IMR-90 (cell line): Measurements from ENCODE around the gene HOXC13. TPM values are rescaled to one million over a fixed set of nuclear protein-coding genes. Genes with fewer than 3 reads are reported as not detected.
A peak's percentile ranks its signal among the peaks of the same experiment; 100 is the strongest.

Source experiments
- ATAC-seq: fragments of 200-7000 bp; cut with Tn5 transposase; 2 replicates; pipeline ENCODE4 v1.9.1; 2020; ENCODE audit warnings: low read depth, mild to moderate bottlenecking, moderate library complexity
- BruUV-seq: library from RNA; stranded (reverse); fragments of 400-500 nt; replicated peaks from 2 replicates; lab custom pipeline; 2021; lab: Mats Ljungman, UMichigan
- CTCF ChIA-PET: fragments of 300-600 bp; formaldehyde crosslinking; extraction: SDS; loops from one replicate; lab custom pipeline; 2021; ENCODE audit warnings: antibody characterized with exemption; lab: Yijun Ruan, JAX
- POLR2A ChIA-PET: fragments of 300-600 bp; sonication (Branson Sonifier 250); formaldehyde crosslinking; loops from one replicate; lab custom pipeline; 2022; ENCODE audit warnings: antibody characterized with exemption; ENCODE audit not compliant: unreplicated experiment; lab: Charles Lee
- DNase-seq: peaks from one replicate; pipeline ENCODE4 v3.0.0; 2013
- H2AFZ ChIP-seq: replicated peaks from 2 replicates; pipeline ENCODE3; 2013; ENCODE audit warnings: low read length, mild to moderate bottlenecking; ENCODE audit not compliant: poor library complexity
- H2AK5ac ChIP-seq: 2 replicates; pipeline ENCODE4 v1.6.1; 2013; ENCODE audit warnings: low read depth, low read length, inconsistent platforms
- H2AK9ac ChIP-seq: replicated peaks from 2 replicates; pipeline ENCODE3; 2013; ENCODE audit warnings: mild to moderate bottlenecking, low read depth, low read length, moderate library complexity; ENCODE audit not compliant: poor library complexity
- H2BK120ac ChIP-seq: 2 replicates; pipeline ENCODE4 v1.6.1; 2013; ENCODE audit warnings: low read depth, low read length, inconsistent platforms
- H2BK15ac ChIP-seq: 3 replicates; pipeline ENCODE4 v1.6.1; 2013; ENCODE audit warnings: low read depth, low read length, inconsistent platforms
- H2BK20ac ChIP-seq: 2 replicates; pipeline ENCODE4 v1.6.1; 2013; ENCODE audit warnings: low read depth, mild to moderate bottlenecking, inconsistent platforms, low read length, moderate library complexity
- H2BK5ac ChIP-seq: 2 replicates; pipeline ENCODE4 v1.6.1; 2013; ENCODE audit warnings: mild to moderate bottlenecking, low read depth, low read length, inconsistent platforms; ENCODE audit not compliant: poor library complexity, severe bottlenecking
- H3K14ac ChIP-seq: replicated peaks from 2 replicates; pipeline ENCODE4 v1.6.1; 2013; ENCODE audit warnings: low read depth, low read length, inconsistent platforms
- H3K18ac ChIP-seq: 2 replicates; pipeline ENCODE4 v1.6.1; 2013; ENCODE audit warnings: low read depth, low read length, control low read depth
- H3K23ac ChIP-seq: 2 replicates; pipeline ENCODE4 v1.6.1; 2013; ENCODE audit warnings: low read depth, low read length, inconsistent platforms
- H3K27ac ChIP-seq: 2 replicates; pipeline ENCODE4 v1.5.1; 2013; ENCODE audit warnings: mild to moderate bottlenecking, control low read depth, low read length; ENCODE audit not compliant: insufficient read depth
- H3K27me3 ChIP-seq: 2 replicates; pipeline ENCODE4 v1.6.1; 2013; ENCODE audit warnings: low read length; ENCODE audit not compliant: control insufficient read depth, insufficient read depth
- H3K36me3 ChIP-seq: 2 replicates; pipeline ENCODE4 v1.6.1; 2013; ENCODE audit warnings: low read length, mixed read lengths; ENCODE audit not compliant: control insufficient read depth, insufficient read depth
- H3K4ac ChIP-seq: 2 replicates; pipeline ENCODE4 v1.6.1; 2013; ENCODE audit warnings: low read depth, low read length, inconsistent platforms
- H3K4me1 ChIP-seq: 2 replicates; pipeline ENCODE4 v1.6.1; 2013; ENCODE audit warnings: low read length, mixed read lengths; ENCODE audit not compliant: control insufficient read depth, insufficient read depth
- H3K4me2 ChIP-seq: 2 replicates; pipeline ENCODE4 v1.6.1; 2013; ENCODE audit warnings: low read depth, mild to moderate bottlenecking, control low read depth, low read length, moderate library complexity
- H3K4me3 ChIP-seq: 2 replicates; pipeline ENCODE4 v1.5.1; 2013; ENCODE audit warnings: low read depth, mild to moderate bottlenecking, control low read depth, low read length, moderate library complexity; ENCODE audit not compliant: insufficient read depth
- H3K56ac ChIP-seq: 2 replicates; pipeline ENCODE4 v1.6.1; 2013; ENCODE audit warnings: low read length, inconsistent platforms; ENCODE audit not compliant: insufficient read depth; ENCODE audit errors: extremely low read depth
- H3K79me1 ChIP-seq, 2 experiments: 2 replicates each; pipeline ENCODE4 v1.6.1; 2013; ENCODE audit warnings: low read length in 2 of 2, inconsistent platforms in 1 of 2, low read depth in 1 of 2
- H3K9ac ChIP-seq: 2 replicates; pipeline ENCODE4 v1.6.1; 2013; ENCODE audit warnings: low read depth, low read length, control low read depth
- H3K9me1 ChIP-seq: 2 replicates; pipeline ENCODE4 v1.6.1; 2013; ENCODE audit warnings: low read length, inconsistent platforms; ENCODE audit not compliant: insufficient read depth
- H3K9me3 ChIP-seq: 2 replicates; pipeline ENCODE4 v1.6.1; 2013; ENCODE audit warnings: low read length; ENCODE audit not compliant: control insufficient read depth, insufficient read depth
- H4K20me1 ChIP-seq: 2 replicates; pipeline ENCODE4 v1.6.1; 2013; ENCODE audit warnings: low read length, inconsistent platforms; ENCODE audit not compliant: insufficient read depth
- H4K5ac ChIP-seq: 2 replicates; pipeline ENCODE4 v1.6.1; 2013; ENCODE audit warnings: mild to moderate bottlenecking, low read depth, low read length, control low read depth
- H4K8ac ChIP-seq, 2 experiments: 2 replicates each; pipeline ENCODE4 v1.6.1; 2013; ENCODE audit warnings: low read depth in 2 of 2, low read length in 2 of 2, control low read depth in 1 of 2, inconsistent platforms in 1 of 2
- H4K91ac ChIP-seq: 2 replicates; pipeline ENCODE4 v1.6.1; 2013; ENCODE audit warnings: low read depth, low read length, inconsistent platforms; ENCODE audit not compliant: insufficient read depth
- RFX5 ChIP-seq: IDR thresholded peaks from 2 replicates; pipeline ENCODE4 v1.8.0; 2012; ENCODE audit warnings: low read depth, mild to moderate bottlenecking, low read length, moderate library complexity
- WGBS, 2 experiments: methylation state at CpG; one replicate each; pipeline versions ENCODE4 v1.1.5 to v1.1.7; 2013; ENCODE audit warnings: missing lambda C conversion rate in 2 of 2; ENCODE audit not compliant: insufficient read length in 1 of 2; ENCODE audit errors: extremely low coverage in 2 of 2; 5-methylcytosine and 5-hydroxymethylcytosine counted together
- dilution Hi-C: fragments of 300-500 bp; cut with HindIII; formaldehyde crosslinking; loops from one replicate; pipeline ENCODE4 v1.14.3; 2018; ENCODE audit warnings: low sequenced_read_pairs; ENCODE audit not compliant: unreplicated experiment
- in situ Hi-C: fragments of 300-500 bp; cut with MboI; formaldehyde crosslinking; loops from 3 replicates; pipeline ENCODE4 v1.14.3; 2019; ENCODE audit warnings: low sequenced_read_pairs, inconsistent platforms, mixed read lengths
- intact Hi-C: fragments of 100-400 bp; cut with micrococcal nuclease; formaldehyde crosslinking; loops from 2 replicates; pipeline ENCODE4 v1.10.0; 2022
- polyA plus RNA-seq, 3 experiments: library from polyadenylated mRNA; depleted of rRNA; stranded (reverse); fragments of >200 nt; gene quantifications; 2 replicates each; pipeline ENCODE4 v1.2.3, GENCODE V29; 2012; ENCODE audit warnings: low replicate concordance in 1 of 3
- total RNA-seq: library from RNA; depleted of rRNA; stranded (reverse); fragments of >200 nt; gene quantifications from 2 replicates; pipeline ENCODE4 v1.2.3, GENCODE V29; 2012

Gene HOXC13
- total and polyA plus RNA-seq, 2 of the 4 experiments (the other 2 are of a cell fraction): not detected

DNA sequence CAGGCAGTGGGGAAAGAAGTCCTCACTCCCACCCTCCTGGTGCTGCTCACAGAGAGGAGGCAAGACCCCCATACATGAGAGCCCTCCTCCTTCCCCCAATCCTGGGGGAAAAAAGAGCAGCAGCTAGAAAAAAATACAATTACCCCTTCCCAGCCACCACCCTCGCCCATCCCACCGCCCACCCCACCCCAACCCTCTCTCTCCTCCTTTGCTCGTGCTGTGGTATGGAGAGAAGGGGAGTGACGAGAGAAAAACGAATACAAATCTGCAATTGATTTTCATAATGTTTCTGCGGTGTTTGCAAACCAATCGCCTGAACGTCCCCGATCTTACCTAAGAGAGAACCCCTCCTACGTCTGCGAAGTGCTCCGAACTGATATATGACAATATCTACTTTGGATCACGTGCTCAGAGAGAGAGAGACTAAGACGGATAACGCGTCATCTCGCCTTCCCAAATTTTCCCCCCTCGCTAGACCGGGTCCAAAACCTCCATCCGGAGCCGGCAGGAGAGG, 34.1 kb downstream of the HOXC13 start, which contains the start of gene HOXC11:
Gene HOXC11, plus strand, starts transcription at position 405 of the 514 bp plus-strand sequence. CDS start 116 bp downstream, outside the sequence.
- no peak within 1 kb of the TSS for H2AK5ac ChIP-seq
- no peak within 1 kb of the TSS for H3K4me2 ChIP-seq
- H3K27ac ChIP-seq: no peak within 1 kb of the TSS
- BruUV-seq: no TSS peak
- ATAC-seq (no peak), DNase-seq (no peak)
- no peaks in the 10 kb centered on the region for H3K9me1 ChIP-seq
- H3K9me3 ChIP-seq: peaks cover 15% of the 10 kb centered on the region
- H3K79me1 ChIP-seq: no peaks in the 10 kb centered on the region
- no peak within 1 kb of the TSS for H4K8ac ChIP-seq
- WGBS, 2 experiments: no CpG with 5 or more reads among the region's 21 CpGs
- H4K5ac ChIP-seq: no peak within 1 kb of the TSS
- no peak within 1 kb of the TSS for H4K91ac ChIP-seq
- peaks cover 2% of the 10 kb centered on the region; the same call in 1 of the 2 replicates for H3K4me1 ChIP-seq
- H3K4ac ChIP-seq: no peak within 1 kb of the TSS
- peaks cover 2% of the 10 kb centered on the region; the same call in 1 of the 2 replicates for H4K20me1 ChIP-seq
- no peak for TF ChIP-seq RFX5
- H3K23ac ChIP-seq: no peak within 1 kb of the TSS
- H3K4me3 ChIP-seq: no peak within 1 kb of the TSS
- no peaks in the 10 kb centered on the region for H3K36me3 ChIP-seq
- intact Hi-C loops (no loop called here), in situ Hi-C loops (no loop called here), dilution Hi-C loops (no loop called here)
- no peak within 1 kb of the TSS for H3K14ac ChIP-seq
- no peak within 1 kb of the TSS for H2BK15ac ChIP-seq
- H3K18ac ChIP-seq: no peak within 1 kb of the TSS
- ChIA-PET CTCF (no interaction called here), POLR2A (no interaction called here)
- H2BK20ac ChIP-seq: no peak within 1 kb of the TSS
- peaks cover 98% of the 10 kb centered on the region for H3K27me3 ChIP-seq
- H2BK120ac ChIP-seq: no peak within 1 kb of the TSS
- peak within 1 kb of the TSS; percentile 32 for H2AFZ ChIP-seq
- H2BK5ac ChIP-seq: no peak within 1 kb of the TSS
- H3K56ac ChIP-seq: no peak within 1 kb of the TSS
- no peak within 1 kb of the TSS for H3K9ac ChIP-seq
- no peak within 1 kb of the TSS for H2AK9ac ChIP-seq
